Measurements from ENCODE around the gene ALKBH5.

DNA sequence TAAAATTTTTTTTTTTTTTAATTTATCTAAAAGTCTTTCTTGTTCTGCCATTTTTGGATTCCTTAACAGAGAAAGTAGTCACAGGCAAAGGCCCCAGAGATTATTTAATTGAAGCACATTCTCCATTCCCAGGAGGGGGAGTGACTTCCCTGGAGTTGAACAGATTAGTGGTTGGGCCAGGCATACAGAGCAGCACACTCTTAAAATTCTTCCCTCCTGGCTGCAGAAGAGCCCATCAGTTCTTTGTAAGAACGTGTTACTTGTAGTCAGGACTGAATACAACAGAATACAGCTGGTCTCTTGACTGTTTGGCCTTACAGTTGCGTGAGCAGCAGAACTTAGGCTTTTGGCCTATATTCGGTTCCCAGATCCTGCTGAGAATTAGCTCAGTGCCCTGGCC is 1.8 kb downstream of the ALKBH5 start:
- TF ChIP-seq, protein P1, sequence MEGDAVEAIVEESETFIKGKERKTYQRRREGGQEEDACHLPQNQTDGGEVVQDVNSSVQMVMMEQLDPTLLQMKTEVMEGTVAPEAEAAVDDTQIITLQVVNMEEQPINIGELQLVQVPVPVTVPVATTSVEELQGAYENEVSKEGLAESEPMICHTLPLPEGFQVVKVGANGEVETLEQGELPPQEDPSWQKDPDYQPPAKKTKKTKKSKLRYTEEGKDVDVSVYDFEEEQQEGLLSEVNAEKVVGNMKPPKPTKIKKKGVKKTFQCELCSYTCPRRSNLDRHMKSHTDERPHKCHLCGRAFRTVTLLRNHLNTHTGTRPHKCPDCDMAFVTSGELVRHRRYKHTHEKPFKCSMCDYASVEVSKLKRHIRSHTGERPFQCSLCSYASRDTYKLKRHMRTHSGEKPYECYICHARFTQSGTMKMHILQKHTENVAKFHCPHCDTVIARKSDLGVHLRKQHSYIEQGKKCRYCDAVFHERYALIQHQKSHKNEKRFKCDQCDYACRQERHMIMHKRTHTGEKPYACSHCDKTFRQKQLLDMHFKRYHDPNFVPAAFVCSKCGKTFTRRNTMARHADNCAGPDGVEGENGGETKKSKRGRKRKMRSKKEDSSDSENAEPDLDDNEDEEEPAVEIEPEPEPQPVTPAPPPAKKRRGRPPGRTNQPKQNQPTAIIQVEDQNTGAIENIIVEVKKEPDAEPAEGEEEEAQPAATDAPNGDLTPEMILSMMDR (IDR thresholded peaks at IDR 0.05), result no peak
- TF ChIP-seq POLR2AphosphoS5 (IDR thresholded peaks at IDR 0.05) (no peak), EP300 (IDR thresholded peaks at IDR 0.05) (no peak)
